NB4 (cell line): ENCODE results near the gene PHF11.

Source experiments
- CTCF ChIP-seq: IDR thresholded peaks from one replicate; pipeline ENCODE4 v1.5.1; 2012; ENCODE audit warnings: low read depth, low read length
- POLR2A ChIP-seq: IDR thresholded peaks from 2 replicates; pipeline ENCODE4 v1.6.1; 2011; ENCODE audit warnings: mild to moderate bottlenecking; ENCODE audit not compliant: insufficient read length; ENCODE audit errors: extremely low read depth

- no peak for TF ChIP-seq CTCF
- no peak for TF ChIP-seq POLR2A
Observed at GRCh38 chr13:49539313-49539712, 43.6 kb downstream of the PHF11 start.
